ENCODE data around the gene NEUROG1. TPM values are rescaled to one million over a fixed set of nuclear protein-coding genes. Genes with fewer than 3 reads are reported as not detected.

The NEUROG1 gene
- total and polyA plus RNA-seq, 4 donors = not detected

- H3K9ac ChIP-seq (ENCODE audit: insufficient read depth in 1 of 2, low read length in 2 of 2) = no peak overlapping the region
- no peaks in the 10 kb centered on the region for H3K27me3 ChIP-seq (ENCODE audit: control insufficient read depth in 3 of 3, insufficient read depth in 3 of 3, low read length in 2 of 3)
- H3K4me1 ChIP-seq (ENCODE audit: control insufficient read depth in 5 of 5, insufficient read depth in 5 of 5, low read length in 5 of 5) = peaks cover 0 to 5% (median 0%) of the 10 kb centered on the region in 5 donors
- DNase-seq (no peak), ATAC-seq (ENCODE audit: insufficient read depth, low FRiP score) (no peak)
- H3K4me3 ChIP-seq = no peak overlapping the region
- H3K36me3 ChIP-seq (ENCODE audit: control insufficient read depth in 4 of 4, insufficient read depth in 4 of 4, low read length in 4 of 4) = no peaks in the 10 kb centered on the region
- no peak for TF ChIP-seq CTCF (IDR thresholded peaks at IDR 0.05; ENCODE audit: control extremely low read depth, extremely low read depth)
- WGBS, 2 donors = 60 to 69% methylated on average over 5 of the region's 5 CpGs
- H3K9me3 ChIP-seq (ENCODE audit: control insufficient read depth in 4 of 4, insufficient read depth in 3 of 4, low read length in 3 of 4) = no peaks in the 10 kb centered on the region
- no peak overlapping the region for H3K27ac ChIP-seq (ENCODE audit: low read depth in 1 of 2, low read length in 1 of 2)
Observed at GRCh38 chr5:135568923-135569360, 33.2 kb upstream of the NEUROG1 start.

GRCh38 chr5:135568246-135568645 is 32.5 kb upstream of the NEUROG1 start:
- 72 to 88% methylated on average over 6 of the region's 6 CpGs for WGBS, 2 donors
- ATAC-seq (ENCODE audit: insufficient read depth, low FRiP score) = no peak
- TF ChIP-seq CTCF (IDR thresholded peaks at IDR 0.05; ENCODE audit: control extremely low read depth, extremely low read depth) = no peak
- no peak overlapping the region for H3K4me3 ChIP-seq
- DNase-seq = no peak
- no peaks in the 10 kb centered on the region for H3K27me3 ChIP-seq (ENCODE audit: control insufficient read depth in 3 of 3, insufficient read depth in 3 of 3, low read length in 2 of 3)
- no peak overlapping the region for H3K27ac ChIP-seq (ENCODE audit: low read depth in 1 of 2, low read length in 1 of 2)
- no peaks in the 10 kb centered on the region for H3K9me3 ChIP-seq (ENCODE audit: control insufficient read depth in 4 of 4, insufficient read depth in 3 of 4, low read length in 3 of 4)
- H3K4me1 ChIP-seq (ENCODE audit: control insufficient read depth in 5 of 5, insufficient read depth in 5 of 5, low read length in 5 of 5) = no peaks in the 10 kb centered on the region
- no peak overlapping the region for H3K9ac ChIP-seq (ENCODE audit: insufficient read depth in 1 of 2, low read length in 2 of 2)
- H3K36me3 ChIP-seq (ENCODE audit: control insufficient read depth in 4 of 4, insufficient read depth in 4 of 4, low read length in 4 of 4) = no peaks in the 10 kb centered on the region

GRCh38 chr5:135567661-135568060 is 31.9 kb upstream of the NEUROG1 start:
- Histone ChIP-seq H3K4me3 (no peak overlapping the region), H3K9me3 (ENCODE audit: control insufficient read depth in 4 of 4, insufficient read depth in 3 of 4, low read length in 3 of 4) (no peaks in the 10 kb centered on the region), H3K9ac (ENCODE audit: insufficient read depth in 1 of 2, low read length in 2 of 2) (no peak overlapping the region), H3K4me1 (ENCODE audit: control insufficient read depth in 5 of 5, insufficient read depth in 5 of 5, low read length in 5 of 5) (no peaks in the 10 kb centered on the region), H3K27ac (ENCODE audit: low read depth in 1 of 2, low read length in 1 of 2) (no peak overlapping the region), H3K36me3 (ENCODE audit: control insufficient read depth in 4 of 4, insufficient read depth in 4 of 4, low read length in 4 of 4) (no peaks in the 10 kb centered on the region), H3K27me3 (ENCODE audit: control insufficient read depth in 3 of 3, insufficient read depth in 3 of 3, low read length in 2 of 3) (no peaks in the 10 kb centered on the region)
- TF ChIP-seq CTCF (IDR thresholded peaks at IDR 0.05; ENCODE audit: control extremely low read depth, extremely low read depth) = no peak
- ATAC-seq (ENCODE audit: insufficient read depth, low FRiP score) (no peak), DNase-seq (no peak)
- 72 to 82% methylated on average over 4 of the region's 4 CpGs for WGBS, 2 donors

Measured in lung (tissue), 12 donors.